ENCODE data around the gene CCNG1. TPM values are rescaled to one million over a fixed set of nuclear protein-coding genes. Genes with fewer than 3 reads are reported as not detected.

CCNG1 gene
- total and polyA plus RNA-seq, 9 of the 15 experiments (the other 6 are each of a cell fraction or from before 2014, with no cell fraction given), result 121 to 293 (median 245) TPM

DNA sequence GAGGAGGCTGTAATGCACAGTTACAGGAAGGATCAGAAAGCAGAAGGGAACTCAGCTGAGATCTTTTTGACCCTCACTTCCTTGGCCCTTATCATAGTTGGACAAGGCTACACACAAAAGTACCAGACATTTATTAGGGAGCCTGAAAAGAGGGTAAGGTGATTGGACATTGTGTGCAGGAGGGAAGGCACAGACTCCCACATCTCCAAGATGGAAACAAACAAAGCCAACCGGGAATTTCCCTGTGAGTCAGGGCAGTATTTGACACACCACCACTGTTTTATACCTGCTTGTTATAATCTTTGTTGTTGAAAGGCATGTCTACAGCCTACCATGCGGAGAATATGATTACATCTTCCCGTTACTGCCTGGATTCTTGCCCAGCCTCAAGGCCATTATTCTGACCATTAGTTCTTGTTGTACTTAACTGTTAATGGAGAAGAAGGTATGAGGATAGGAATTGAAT is 3.0 kb upstream of the CCNG1 start (continued):
- TF ChIP-seq GABPA (tag; conservative IDR thresholded peaks at IDR 0.05; ENCODE audit: low read depth), result 0 out of 2 replicates have a peak, but pooled peaks have one; percentile 21
- TF ChIP-seq, protein P1, sequence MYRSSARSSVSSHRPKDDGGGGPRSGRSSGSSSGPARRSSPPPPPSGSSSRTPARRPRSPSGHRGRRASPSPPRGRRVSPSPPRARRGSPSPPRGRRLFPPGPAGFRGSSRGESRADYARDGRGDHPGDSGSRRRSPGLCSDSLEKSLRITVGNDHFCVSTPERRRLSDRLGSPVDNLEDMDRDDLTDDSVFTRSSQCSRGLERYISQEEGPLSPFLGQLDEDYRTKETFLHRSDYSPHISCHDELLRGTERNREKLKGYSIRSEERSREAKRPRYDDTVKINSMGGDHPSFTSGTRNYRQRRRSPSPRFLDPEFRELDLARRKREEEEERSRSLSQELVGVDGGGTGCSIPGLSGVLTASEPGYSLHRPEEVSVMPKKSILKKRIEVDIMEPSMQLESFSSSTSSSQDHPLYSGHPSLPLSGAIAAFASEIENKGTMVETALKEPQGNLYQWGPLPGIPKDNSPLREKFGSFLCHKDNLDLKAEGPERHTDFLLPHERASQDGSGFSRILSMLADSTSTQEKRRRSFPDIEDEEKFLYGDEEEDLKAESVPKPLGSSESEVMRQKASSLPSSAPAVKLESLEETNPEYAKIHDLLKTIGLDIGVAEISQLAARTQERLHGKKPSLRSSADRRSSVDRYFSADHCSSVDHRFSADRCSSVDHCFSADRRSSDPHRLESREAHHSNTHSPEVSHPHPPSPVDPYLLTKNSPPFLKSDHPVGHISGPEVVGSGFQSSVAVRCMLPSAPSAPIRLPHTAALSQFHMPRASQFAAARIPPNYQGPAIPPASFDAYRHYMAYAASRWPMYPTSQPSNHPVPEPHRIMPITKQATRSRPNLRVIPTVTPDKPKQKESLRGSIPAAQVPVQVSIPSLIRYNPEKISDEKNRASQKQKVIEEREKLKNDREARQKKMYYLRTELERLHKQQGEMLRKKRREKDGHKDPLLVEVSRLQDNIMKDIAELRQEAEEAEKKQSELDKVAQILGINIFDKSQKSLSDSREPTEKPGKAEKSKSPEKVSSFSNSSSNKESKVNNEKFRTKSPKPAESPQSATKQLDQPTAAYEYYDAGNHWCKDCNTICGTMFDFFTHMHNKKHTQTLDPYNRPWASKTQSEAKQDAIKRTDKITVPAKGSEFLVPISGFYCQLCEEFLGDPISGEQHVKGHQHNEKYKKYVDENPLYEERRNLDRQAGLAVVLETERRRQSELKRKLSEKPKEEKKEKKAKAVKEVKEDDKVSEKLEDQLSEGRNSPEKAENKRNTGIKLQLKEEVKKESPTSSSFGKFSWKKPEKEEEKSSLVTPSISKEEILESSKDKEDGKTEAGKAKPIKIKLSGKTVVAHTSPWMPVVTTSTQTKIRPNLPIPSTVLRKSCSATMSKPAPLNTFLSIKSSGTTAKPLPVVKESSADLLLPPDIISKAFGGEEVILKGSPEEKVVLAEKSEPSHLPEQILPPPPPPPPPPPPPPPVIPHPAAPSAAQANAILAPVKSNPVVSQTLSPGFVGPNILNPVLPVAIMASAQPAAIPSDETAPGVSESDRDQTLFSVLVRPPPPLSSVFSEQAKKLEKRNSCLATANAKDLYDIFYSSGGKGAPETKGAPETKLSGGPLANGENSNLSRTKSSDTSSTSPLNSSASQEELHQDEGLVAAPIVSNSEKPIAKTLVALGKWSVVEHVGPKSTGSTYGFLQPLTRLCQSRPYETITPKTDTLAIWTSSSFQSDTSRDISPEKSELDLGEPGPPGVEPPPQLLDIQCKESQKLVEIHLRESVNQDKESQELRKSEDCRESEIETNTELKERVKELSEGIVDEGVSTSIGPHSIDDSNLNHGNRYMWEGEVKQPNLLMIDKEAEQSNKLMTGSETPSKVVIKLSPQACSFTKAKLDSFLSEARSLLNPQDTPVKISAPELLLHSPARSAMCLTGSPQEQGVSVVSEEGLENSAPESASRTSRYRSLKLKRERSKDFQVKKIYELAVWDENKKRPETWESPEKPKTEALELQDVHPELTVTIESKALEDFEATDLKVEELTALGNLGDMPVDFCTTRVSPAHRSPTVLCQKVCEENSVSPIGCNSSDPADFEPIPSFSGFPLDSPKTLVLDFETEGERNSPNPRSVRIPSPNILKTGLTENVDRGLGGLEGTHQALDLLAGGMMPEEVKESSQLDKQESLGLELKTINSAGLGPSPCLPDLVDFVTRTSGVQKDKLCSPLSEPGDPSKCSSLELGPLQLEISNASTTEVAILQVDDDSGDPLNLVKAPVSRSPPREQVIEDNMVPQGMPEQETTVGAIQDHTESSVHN (IDR thresholded peaks at IDR 0.05; ENCODE audit: borderline replicate concordance in 1 of 2, low read depth in 1 of 2), result no peak
- TF ChIP-seq, protein P2, sequence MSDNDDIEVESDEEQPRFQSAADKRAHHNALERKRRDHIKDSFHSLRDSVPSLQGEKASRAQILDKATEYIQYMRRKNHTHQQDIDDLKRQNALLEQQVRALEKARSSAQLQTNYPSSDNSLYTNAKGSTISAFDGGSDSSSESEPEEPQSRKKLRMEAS (CRISPR knock-in tag; IDR thresholded peaks at IDR 0.05), result no peak
- no peak for TF ChIP-seq ZNF165 (CRISPR knock-in tag; IDR thresholded peaks at IDR 0.05; ENCODE audit: borderline replicate concordance)
- TF ChIP-seq MAZ (CRISPR knock-in tag; conservative IDR thresholded peaks at IDR 0.05 in 1 of 2, IDR thresholded peaks at IDR 0.05 in 1 of 2), result peak in 1 of 2 experiments; percentile 45; a peak in 1 of 4 replicates
- TF ChIP-seq GTF2E2 (tag; IDR thresholded peaks at IDR 0.05), result no peak
- TF ChIP-seq, protein P3, sequence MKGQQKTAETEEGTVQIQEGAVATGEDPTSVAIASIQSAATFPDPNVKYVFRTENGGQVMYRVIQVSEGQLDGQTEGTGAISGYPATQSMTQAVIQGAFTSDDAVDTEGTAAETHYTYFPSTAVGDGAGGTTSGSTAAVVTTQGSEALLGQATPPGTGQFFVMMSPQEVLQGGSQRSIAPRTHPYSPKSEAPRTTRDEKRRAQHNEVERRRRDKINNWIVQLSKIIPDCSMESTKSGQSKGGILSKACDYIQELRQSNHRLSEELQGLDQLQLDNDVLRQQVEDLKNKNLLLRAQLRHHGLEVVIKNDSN (CRISPR knock-in tag; IDR thresholded peaks at IDR 0.05), result no peak
- no peak for TF ChIP-seq NONO (IDR thresholded peaks at IDR 0.05; ENCODE audit: low read depth in 2 of 2, low read length in 1 of 2)
- no peak for TF ChIP-seq TRIM28 (IDR thresholded peaks at IDR 0.05)
- TF ChIP-seq DMBX1 (CRISPR knock-in tag; IDR thresholded peaks at IDR 0.05; ENCODE audit: borderline replicate concordance), result no peak; the same call in 1 of the 2 replicates
- TF ChIP-seq ZNF644 (tag; IDR thresholded peaks at IDR 0.05; ENCODE audit: low read depth), result no peak
- TF ChIP-seq, protein P4, sequence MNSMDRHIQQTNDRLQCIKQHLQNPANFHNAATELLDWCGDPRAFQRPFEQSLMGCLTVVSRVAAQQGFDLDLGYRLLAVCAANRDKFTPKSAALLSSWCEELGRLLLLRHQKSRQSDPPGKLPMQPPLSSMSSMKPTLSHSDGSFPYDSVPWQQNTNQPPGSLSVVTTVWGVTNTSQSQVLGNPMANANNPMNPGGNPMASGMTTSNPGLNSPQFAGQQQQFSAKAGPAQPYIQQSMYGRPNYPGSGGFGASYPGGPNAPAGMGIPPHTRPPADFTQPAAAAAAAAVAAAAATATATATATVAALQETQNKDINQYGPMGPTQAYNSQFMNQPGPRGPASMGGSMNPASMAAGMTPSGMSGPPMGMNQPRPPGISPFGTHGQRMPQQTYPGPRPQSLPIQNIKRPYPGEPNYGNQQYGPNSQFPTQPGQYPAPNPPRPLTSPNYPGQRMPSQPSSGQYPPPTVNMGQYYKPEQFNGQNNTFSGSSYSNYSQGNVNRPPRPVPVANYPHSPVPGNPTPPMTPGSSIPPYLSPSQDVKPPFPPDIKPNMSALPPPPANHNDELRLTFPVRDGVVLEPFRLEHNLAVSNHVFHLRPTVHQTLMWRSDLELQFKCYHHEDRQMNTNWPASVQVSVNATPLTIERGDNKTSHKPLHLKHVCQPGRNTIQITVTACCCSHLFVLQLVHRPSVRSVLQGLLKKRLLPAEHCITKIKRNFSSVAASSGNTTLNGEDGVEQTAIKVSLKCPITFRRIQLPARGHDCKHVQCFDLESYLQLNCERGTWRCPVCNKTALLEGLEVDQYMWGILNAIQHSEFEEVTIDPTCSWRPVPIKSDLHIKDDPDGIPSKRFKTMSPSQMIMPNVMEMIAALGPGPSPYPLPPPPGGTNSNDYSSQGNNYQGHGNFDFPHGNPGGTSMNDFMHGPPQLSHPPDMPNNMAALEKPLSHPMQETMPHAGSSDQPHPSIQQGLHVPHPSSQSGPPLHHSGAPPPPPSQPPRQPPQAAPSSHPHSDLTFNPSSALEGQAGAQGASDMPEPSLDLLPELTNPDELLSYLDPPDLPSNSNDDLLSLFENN (IDR thresholded peaks at IDR 0.05; ENCODE audit: low read depth in 2 of 2, low read length in 2 of 2), result no peak
- TF ChIP-seq PML (IDR thresholded peaks at IDR 0.05; ENCODE audit: low read length), result peak; percentile 27; the same call in 1 of the 2 replicates
